Esophagus squamous epithelium (tissue), 4 donors: ENCODE measurements around the gene GGCT.

ENCODE experiments used
- POLR2A ChIP-seq, 4 donors: fragments of 450-650 bp; IDR thresholded peaks; one replicate each; pipeline ENCODE4 v1.6.1; 2017; ENCODE audit warnings: antibody characterized with exemption in 4 of 4, mild to moderate bottlenecking in 4 of 4, moderate library complexity in 3 of 4
- TF ChIP-seq, protein P1 (sequence below), 6 experiments: fragments of 450-650 bp in 4 of 6; fragments of 200-600 bp in 2 of 6; sonication (generic) in 2 of 6; IDR thresholded peaks; one replicate each; pipeline ENCODE4 v1.5.1; 2016 to 2019; ENCODE audit warnings: antibody characterized with exemption in 6 of 6, mild to moderate bottlenecking in 4 of 6, moderate library complexity in 4 of 6

- TF ChIP-seq, protein P1, sequence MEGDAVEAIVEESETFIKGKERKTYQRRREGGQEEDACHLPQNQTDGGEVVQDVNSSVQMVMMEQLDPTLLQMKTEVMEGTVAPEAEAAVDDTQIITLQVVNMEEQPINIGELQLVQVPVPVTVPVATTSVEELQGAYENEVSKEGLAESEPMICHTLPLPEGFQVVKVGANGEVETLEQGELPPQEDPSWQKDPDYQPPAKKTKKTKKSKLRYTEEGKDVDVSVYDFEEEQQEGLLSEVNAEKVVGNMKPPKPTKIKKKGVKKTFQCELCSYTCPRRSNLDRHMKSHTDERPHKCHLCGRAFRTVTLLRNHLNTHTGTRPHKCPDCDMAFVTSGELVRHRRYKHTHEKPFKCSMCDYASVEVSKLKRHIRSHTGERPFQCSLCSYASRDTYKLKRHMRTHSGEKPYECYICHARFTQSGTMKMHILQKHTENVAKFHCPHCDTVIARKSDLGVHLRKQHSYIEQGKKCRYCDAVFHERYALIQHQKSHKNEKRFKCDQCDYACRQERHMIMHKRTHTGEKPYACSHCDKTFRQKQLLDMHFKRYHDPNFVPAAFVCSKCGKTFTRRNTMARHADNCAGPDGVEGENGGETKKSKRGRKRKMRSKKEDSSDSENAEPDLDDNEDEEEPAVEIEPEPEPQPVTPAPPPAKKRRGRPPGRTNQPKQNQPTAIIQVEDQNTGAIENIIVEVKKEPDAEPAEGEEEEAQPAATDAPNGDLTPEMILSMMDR (IDR thresholded peaks at IDR 0.05) = no peak
- no peak for TF ChIP-seq POLR2A (IDR thresholded peaks at IDR 0.05)
These were observed 33.9 kb downstream of the GGCT start for GRCh38 chr7:30470771-30471170.
